ENCODE results near the gene PRSS23.

GRCh38 chr11:86753459-86753858 is 46.9 kb upstream of the PRSS23 start:
- TF ChIP-seq EZH2 (IDR thresholded peaks at IDR 0.05) (no peak), POLR2A (IDR thresholded peaks at IDR 0.05; ENCODE audit: borderline replicate concordance, extremely low read depth, insufficient read depth, insufficient read length) (no peak), MAX (IDR thresholded peaks at IDR 0.05) (no peak), CTCF (IDR thresholded peaks at IDR 0.05 in 2 of 3, conservative IDR thresholded peaks at IDR 0.05 in 1 of 3; ENCODE audit: borderline replicate concordance in 1 of 3, insufficient read depth in 1 of 3, low read depth in 2 of 3, low read length in 2 of 3) (no peak), SIN3A (IDR thresholded peaks at IDR 0.05; ENCODE audit: low read depth) (no peak), EGR1 (IDR thresholded peaks at IDR 0.05; ENCODE audit: low read depth) (no peak), ZBTB33 (IDR thresholded peaks at IDR 0.05; ENCODE audit: extremely low read depth, insufficient replicate concordance, low read length) (no peak), POLR2AphosphoS5 (IDR thresholded peaks at IDR 0.05; ENCODE audit: low read depth, low read length) (no peak), CEBPB (IDR thresholded peaks at IDR 0.05; ENCODE audit: low read depth) (no peak), JUND (IDR thresholded peaks at IDR 0.05) (no peak)
